Heart left ventricle (tissue), 13 donors: ENCODE data around the gene RGS6.

Source experiments
- CTCF ChIP-seq, 12 donors: fragments of 200-600 bp; sonication (generic) in 4 of 12; IDR thresholded peaks; one replicate each; pipeline versions ENCODE4 v1.5.0 to v1.8.0; 2018 to 2022; ENCODE audit warnings: antibody characterized with exemption in 12 of 12, mild to moderate bottlenecking in 5 of 12
- POLR2A ChIP-seq, 2 donors: fragments of 450-650 bp; IDR thresholded peaks; one replicate each; pipeline ENCODE4 v1.6.1; 2017; ENCODE audit warnings: antibody characterized with exemption in 2 of 2, mild to moderate bottlenecking in 2 of 2, moderate library complexity in 2 of 2
- donor health status: ischemic (EF 13 %, LVEDD 7.1; RV severe dilation, severe dysfunction).
- donor health status: DM: no; HTN: yes; CAD: no.
- donor health status: DM: no; HTN: no; CAD: no.
- donor health status: ischemic (EF 25% LVEDD 6.9; RV normal size, moderate dysfunction).
- donor health status: ischemic (EF 25% LVEDD 5.7; RV mildly dilated, moderate dysfunction).
- donor health status: ischemic (EF 35%, LVEDD 5.7; RV mildly dilated, moderate dysfunction).
- donor health status: nonischemic (EF 11% LVEDD 7.7; RV severe dilation, severe dysfunction).
- donor health status: DM: yes; HTN: yes; CAD: no.
- donor health status: PGD.
- donor health status: ischemic (EF 29% LVEDD 5.4; RV normal size, mild dysfunction).
- donor health status: nonischemic (EF 23%, LVEDD 6.1; RV moderate dilation, normal function).

DNA sequence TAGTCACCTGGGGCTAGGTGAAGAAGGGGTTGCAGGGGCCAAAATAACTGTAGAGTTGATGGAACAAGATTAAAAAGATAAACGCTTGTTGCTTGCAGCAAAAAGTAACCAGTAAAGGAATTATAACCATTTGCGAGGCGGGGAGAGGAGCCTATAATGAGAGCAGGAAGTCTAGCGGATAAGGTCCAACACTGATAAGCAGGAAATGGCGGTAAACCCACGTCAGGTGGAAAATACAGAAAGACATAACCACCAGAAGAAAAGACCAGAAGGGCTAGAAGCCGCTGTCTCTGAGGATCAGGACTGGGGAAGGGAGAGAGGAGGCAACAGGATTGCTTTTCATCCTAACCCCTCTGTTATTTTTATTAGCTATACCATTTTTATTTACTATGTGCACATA is 658.3 kb downstream of the RGS6 start:
- TF ChIP-seq CTCF (IDR thresholded peaks at IDR 0.05) (no peak), POLR2A (IDR thresholded peaks at IDR 0.05) (no peak)
